ENCODE measurements around the gene N4BP2L2.

GRCh38 chr13:32390484-32390883 lies 148.1 kb downstream of the N4BP2L2 start:
- TF ChIP-seq CTCF (conservative IDR thresholded peaks at IDR 0.05): no peak
- TF ChIP-seq ZFX (IDR thresholded peaks at IDR 0.05): no peak
